Sigmoid colon (tissue), 7 donors: ENCODE data around the gene ZNF212. TPM values are rescaled to one million over a fixed set of nuclear protein-coding genes. Genes with fewer than 3 reads are reported as not detected.

ENCODE experiments used
- DNase-seq: peaks from one replicate; pipeline ENCODE4 v3.0.0-alpha.2; 2019
- H3K27ac ChIP-seq, 4 donors: fragments of 200-600 bp; sonication (generic); one replicate each; pipeline ENCODE4 v1.5.1; 2016 to 2019; ENCODE audit warnings: mild to moderate bottlenecking in 1 of 4
- H3K27me3 ChIP-seq, 3 donors: fragments of 200-600 bp; sonication (generic); one replicate each; pipeline ENCODE4 v1.5.1; 2019; ENCODE audit warnings: mild to moderate bottlenecking in 1 of 3
- H3K36me3 ChIP-seq, 4 donors: fragments of 200-600 bp; sonication (generic); one replicate each; pipeline ENCODE4 v1.5.1; 2016 to 2019
- H3K4me1 ChIP-seq, 4 donors: fragments of 200-600 bp; sonication (generic); one replicate each; pipeline ENCODE4 v1.5.1; 2017 to 2019
- H3K4me3 ChIP-seq, 4 donors: fragments of 200-600 bp; sonication (generic); one replicate each; pipeline ENCODE4 v1.5.1; 2017 to 2019; ENCODE audit warnings: mild to moderate bottlenecking in 2 of 4, moderate library complexity in 1 of 4
- H3K9me3 ChIP-seq, 4 donors: fragments of 200-600 bp in 3 of 4; sonication (generic) in 3 of 4; one replicate each; pipeline versions ENCODE4 v1.5.1 to v1.6.1; 2013 to 2019
- CTCF ChIP-seq, 4 experiments: fragments of 450-650 bp in 3 of 4; fragments of 200-600 bp in 1 of 4; IDR thresholded peaks; one replicate each; pipeline ENCODE4 v1.5.1; 2016 to 2019; ENCODE audit warnings: antibody characterized with exemption in 4 of 4, mild to moderate bottlenecking in 3 of 4, moderate library complexity in 2 of 4
- EP300 ChIP-seq, 4 donors: sonication (generic); formaldehyde crosslinking; IDR thresholded peaks; one replicate each; pipeline ENCODE4 v1.6.1; 2017; ENCODE audit warnings: antibody characterized with exemption in 4 of 4
- POLR2A ChIP-seq, 2 donors: fragments of 450-650 bp; IDR thresholded peaks; one replicate each; pipeline ENCODE4 v1.6.1; 2016; ENCODE audit warnings: antibody characterized with exemption in 2 of 2, mild to moderate bottlenecking in 2 of 2, moderate library complexity in 2 of 2
- POLR2AphosphoS5 ChIP-seq, 4 donors: sonication (generic); formaldehyde crosslinking; IDR thresholded peaks; one replicate each; pipeline ENCODE4 v1.6.1; 2017; ENCODE audit warnings: antibody characterized with exemption in 4 of 4
- WGBS, 2 donors: extraction: QIAGEN DNeasy Blood & Tissue Kit; methylation state at CpG; one replicate each; pipeline ENCODE4 v1.1.7; 2013; 5-methylcytosine and 5-hydroxymethylcytosine counted together
- intact Hi-C: fragments of 100-400 bp; cut with DNase I; formaldehyde crosslinking; loops from one replicate; pipeline ENCODE4 v1.15.1; 2023
- polyA plus RNA-seq, 3 donors: library from polyadenylated mRNA; stranded (reverse); fragments of 200-250 nt; gene quantifications; one replicate each; pipeline ENCODE4 v1.2.3, GENCODE V29; 2013
- total RNA-seq, 4 donors: library from RNA; depleted of rRNA; stranded (reverse); fragments of >200 nt; gene quantifications; one replicate each; pipeline ENCODE4 v1.1.0, GENCODE V29; 2016
- donor health status: healthy with polysubstance abuse.
- donor health status: Bipolar disorder and iron deficiency.
- donor health status: healthy.

ZNF212 gene
- total and polyA plus RNA-seq, 7 donors, result 4.1 to 13.6 (median 5.8) TPM

GRCh38 chr7:149252378-149252777 lies 12.9 kb downstream of the ZNF212 start:
- Histone ChIP-seq H3K4me1 (no peaks in the 10 kb centered on the region), H3K27me3 (no peaks in the 10 kb centered on the region), H3K4me3 (no peak overlapping the region), H3K27ac (no peak overlapping the region), H3K9me3 (no peaks in the 10 kb centered on the region), H3K36me3 (peaks cover 20 to 66% (median 40%) of the 10 kb centered on the region in 4 donors)
- WGBS, 2 donors, result 97 to 98% methylated on average over 2 of the region's 2 CpGs
- intact Hi-C loops, result no loop called here
- DNase-seq, result no peak
- no peak for TF ChIP-seq POLR2AphosphoS5 (IDR thresholded peaks at IDR 0.05)
- TF ChIP-seq EP300 (IDR thresholded peaks at IDR 0.05), result no peak
- no peak for TF ChIP-seq POLR2A (IDR thresholded peaks at IDR 0.05)
- TF ChIP-seq CTCF (IDR thresholded peaks at IDR 0.05), result no peak

GRCh38 chr7:149253665-149254064 lies 14.2 kb downstream of the ZNF212 start:
- Histone ChIP-seq H3K4me1 (no peaks in the 10 kb centered on the region), H3K27me3 (no peaks in the 10 kb centered on the region), H3K36me3 (peaks cover 20 to 66% (median 40%) of the 10 kb centered on the region in 4 donors), H3K27ac (no peak overlapping the region), H3K4me3 (no peak overlapping the region), H3K9me3 (no peaks in the 10 kb centered on the region)
- intact Hi-C loops, result no loop called here
- no peak for DNase-seq
- TF ChIP-seq POLR2AphosphoS5 (IDR thresholded peaks at IDR 0.05) (no peak), POLR2A (IDR thresholded peaks at IDR 0.05) (no peak), CTCF (IDR thresholded peaks at IDR 0.05) (no peak), EP300 (IDR thresholded peaks at IDR 0.05) (no peak)
- 95% methylated on average over 7 of the region's 7 CpGs for WGBS, 2 donors

- Histone ChIP-seq H3K4me3 (no peak overlapping the region), H3K4me1 (no peaks in the 10 kb centered on the region), H3K9me3 (no peaks in the 10 kb centered on the region), H3K27ac (no peak overlapping the region), H3K27me3 (no peaks in the 10 kb centered on the region), H3K36me3 (peaks cover 20 to 66% (median 40%) of the 10 kb centered on the region in 4 donors)
- TF ChIP-seq CTCF (IDR thresholded peaks at IDR 0.05) (no peak), POLR2A (IDR thresholded peaks at IDR 0.05) (no peak), POLR2AphosphoS5 (IDR thresholded peaks at IDR 0.05) (no peak), EP300 (IDR thresholded peaks at IDR 0.05) (no peak)
- intact Hi-C loops, result no loop called here
- DNase-seq, result no peak
- 97% methylated on average over 16 of the region's 16 CpGs for WGBS, 2 donors
These were observed 14.9 kb downstream of the ZNF212 start for GRCh38 chr7:149254181-149254858.

- H3K9me3 ChIP-seq, result no peaks in the 10 kb centered on the region
- H3K4me3 ChIP-seq, result no peak overlapping the region
- no peaks in the 10 kb centered on the region for H3K27me3 ChIP-seq
- no peak overlapping the region for H3K27ac ChIP-seq
- TF ChIP-seq POLR2AphosphoS5 (IDR thresholded peaks at IDR 0.05) (no peak), POLR2A (IDR thresholded peaks at IDR 0.05) (no peak), EP300 (IDR thresholded peaks at IDR 0.05) (no peak), CTCF (IDR thresholded peaks at IDR 0.05) (no peak)
- WGBS, 2 donors, result 82 to 95% methylated on average over 5 of the region's 5 CpGs
- intact Hi-C loops, result no loop called here
- peaks cover 20 to 64% (median 38%) of the 10 kb centered on the region in 4 donors for H3K36me3 ChIP-seq
- H3K4me1 ChIP-seq, result no peaks in the 10 kb centered on the region
- DNase-seq, result no peak
These were observed 15.7 kb downstream of the ZNF212 start for GRCh38 chr7:149255174-149255573.

- Histone ChIP-seq H3K9me3 (no peaks in the 10 kb centered on the region), H3K4me3 (no peak overlapping the region), H3K4me1 (peaks cover 0 to 7% (median 3%) of the 10 kb centered on the region in 4 donors), H3K36me3 (peaks cover 20 to 50% (median 31%) of the 10 kb centered on the region in 4 donors), H3K27ac (no peak overlapping the region), H3K27me3 (no peaks in the 10 kb centered on the region)
- DNase-seq, result no peak
- intact Hi-C loops, result no loop called here
- TF ChIP-seq EP300 (IDR thresholded peaks at IDR 0.05) (no peak), CTCF (IDR thresholded peaks at IDR 0.05) (no peak), POLR2A (IDR thresholded peaks at IDR 0.05) (no peak), POLR2AphosphoS5 (IDR thresholded peaks at IDR 0.05) (no peak)
- WGBS, 2 donors, result 90 to 92% methylated on average over 4 of the region's 4 CpGs
These were observed 17.1 kb downstream of the ZNF212 start for GRCh38 chr7:149256568-149256967.
